Measurements from ENCODE around the gene CHRNA9. TPM values are rescaled to one million over a fixed set of nuclear protein-coding genes. Genes with fewer than 3 reads are reported as not detected.
"Not testable (repeated sequence)": the region's sequence is repeated elsewhere in the genome, so short reads cannot be mapped to it uniquely, and the experiment has no call there.

The CHRNA9 gene
- total RNA-seq = under 1 TPM in 1 of 2 donors, not detected in 1; 0.10 TPM
- under 1 TPM; 0.17 to 0.19 TPM for polyA plus RNA-seq (ENCODE audit: insufficient read length in 2 of 2)
- long read RNA-seq, donor 1 = 0 reads
- long read RNA-seq, donor 2 = 0 reads
- long read RNA-seq, donor 3 = 0 reads
- long read RNA-seq, donor 4 = 0 reads

GRCh38 chr4:40334591-40335524, at the start of gene CHRNA9:
TSS of gene CHRNA9 (plus strand) at chr4:40335333. CDS start at chr4:40335468, 135 bp downstream.
- Histone ChIP-seq H3K27me3 (ENCODE audit: control insufficient read depth, insufficient read depth, low read length) (no peaks in the 10 kb centered on the region), H3K4me3 (ENCODE audit: low read depth, low read length) (no peak within 1 kb of the TSS), H3K4me1 (ENCODE audit: control insufficient read depth, insufficient read depth, low read length) (no peaks in the 10 kb centered on the region), H3K36me3 (ENCODE audit: control insufficient read depth, insufficient read depth, low read length) (no peaks in the 10 kb centered on the region), H3K27ac (ENCODE audit: low read depth, low read length) (no peak within 1 kb of the TSS), H3K9me3 (ENCODE audit: control insufficient read depth, insufficient read depth, low read length) (no peaks in the 10 kb centered on the region)
- WGBS (ENCODE audit: insufficient coverage) = 56% methylated on average over 9 of the region's 12 CpGs
- DNase-seq (ENCODE audit: low read depth in 4 of 6, low spot score in 6 of 6) = no peak

- DNase-seq (ENCODE audit: low read depth in 4 of 6, low spot score in 6 of 6) = peak in 4 of 6 donors; percentile 26 to 59 (median 44)
- Histone ChIP-seq H3K27ac (ENCODE audit: low read depth, low read length) (no peak overlapping the region), H3K4me1 (ENCODE audit: control insufficient read depth, insufficient read depth, low read length) (peaks cover 4% of the 10 kb centered on the region), H3K4me3 (ENCODE audit: low read depth, low read length) (no peak overlapping the region), H3K36me3 (ENCODE audit: control insufficient read depth, insufficient read depth, low read length) (no peaks in the 10 kb centered on the region), H3K27me3 (ENCODE audit: control insufficient read depth, insufficient read depth, low read length) (no peaks in the 10 kb centered on the region), H3K9me3 (ENCODE audit: control insufficient read depth, insufficient read depth, low read length) (no peaks in the 10 kb centered on the region)
- WGBS (ENCODE audit: insufficient coverage) = 27% methylated on average over 5 of the region's 5 CpGs
These were observed 49.4 kb upstream of the CHRNA9 start for GRCh38 chr4:40285692-40286091.

- Histone ChIP-seq H3K27me3 (ENCODE audit: control insufficient read depth, insufficient read depth, low read length) (no peaks in the 10 kb centered on the region), H3K4me3 (ENCODE audit: low read depth, low read length) (no peak overlapping the region), H3K27ac (ENCODE audit: low read depth, low read length) (no peak overlapping the region), H3K9me3 (ENCODE audit: control insufficient read depth, insufficient read depth, low read length) (no peaks in the 10 kb centered on the region), H3K4me1 (ENCODE audit: control insufficient read depth, insufficient read depth, low read length) (peaks cover 4% of the 10 kb centered on the region), H3K36me3 (ENCODE audit: control insufficient read depth, insufficient read depth, low read length) (no peaks in the 10 kb centered on the region)
- WGBS (ENCODE audit: insufficient coverage) = 100% methylated on average over 1 of the region's 8 CpGs
- DNase-seq (ENCODE audit: low read depth in 4 of 6, low spot score in 6 of 6) = no peak
These were observed 46.6 kb upstream of the CHRNA9 start for GRCh38 chr4:40288566-40288965.

GRCh38 chr4:40289366-40290188, 45.6 kb upstream of the CHRNA9 start:
- Histone ChIP-seq H3K4me3 (ENCODE audit: low read depth, low read length) (no peak overlapping the region), H3K36me3 (ENCODE audit: control insufficient read depth, insufficient read depth, low read length) (no peaks in the 10 kb centered on the region), H3K27ac (ENCODE audit: low read depth, low read length) (no peak overlapping the region), H3K4me1 (ENCODE audit: control insufficient read depth, insufficient read depth, low read length) (peaks cover 4% of the 10 kb centered on the region), H3K27me3 (ENCODE audit: control insufficient read depth, insufficient read depth, low read length) (no peaks in the 10 kb centered on the region), H3K9me3 (ENCODE audit: control insufficient read depth, insufficient read depth, low read length) (no peaks in the 10 kb centered on the region)
- DNase-seq (ENCODE audit: low read depth in 4 of 6, low spot score in 6 of 6) = no peak
- 63% methylated on average over 5 of the region's 7 CpGs for WGBS (ENCODE audit: insufficient coverage)

GRCh38 chr4:40290611-40291186, 44.4 kb upstream of the CHRNA9 start:
- not testable (repeated sequence) for H3K4me1 ChIP-seq (ENCODE audit: control insufficient read depth, insufficient read depth, low read length)
- WGBS (ENCODE audit: insufficient coverage) = 80% methylated on average over 1 of the region's 2 CpGs

GRCh38 chr4:40292313-40292759, 42.8 kb upstream of the CHRNA9 start:
- Histone ChIP-seq H3K36me3 (ENCODE audit: control insufficient read depth, insufficient read depth, low read length) (no peaks in the 10 kb centered on the region), H3K9me3 (ENCODE audit: control insufficient read depth, insufficient read depth, low read length) (peaks cover 3% of the 10 kb centered on the region), H3K4me3 (ENCODE audit: low read depth, low read length) (no peak overlapping the region), H3K27me3 (ENCODE audit: control insufficient read depth, insufficient read depth, low read length) (no peaks in the 10 kb centered on the region), H3K4me1 (ENCODE audit: control insufficient read depth, insufficient read depth, low read length) (no peaks in the 10 kb centered on the region), H3K27ac (ENCODE audit: low read depth, low read length) (no peak overlapping the region)
- no peak for DNase-seq (ENCODE audit: low read depth in 4 of 6, low spot score in 6 of 6)
- WGBS (ENCODE audit: insufficient coverage) = no CpG with 5 or more reads among the region's 2 CpGs

More at GRCh38 chr4:40290611-40291186, 44.4 kb upstream of the CHRNA9 start:
- not testable (repeated sequence) for H3K27ac ChIP-seq (ENCODE audit: low read depth, low read length); H3K4me3 ChIP-seq (ENCODE audit: low read depth, low read length); H3K36me3 ChIP-seq (ENCODE audit: control insufficient read depth, insufficient read depth, low read length); H3K9me3 ChIP-seq (ENCODE audit: control insufficient read depth, insufficient read depth, low read length); H3K27me3 ChIP-seq (ENCODE audit: control insufficient read depth, insufficient read depth, low read length); DNase-seq (ENCODE audit: low read depth in 4 of 6, low spot score in 6 of 6)

- Histone ChIP-seq H3K36me3 (ENCODE audit: control insufficient read depth, insufficient read depth, low read length) (no peaks in the 10 kb centered on the region), H3K4me3 (ENCODE audit: low read depth, low read length) (no peak overlapping the region), H3K27me3 (ENCODE audit: control insufficient read depth, insufficient read depth, low read length) (no peaks in the 10 kb centered on the region), H3K9me3 (ENCODE audit: control insufficient read depth, insufficient read depth, low read length) (peaks cover 3% of the 10 kb centered on the region), H3K27ac (ENCODE audit: low read depth, low read length) (no peak overlapping the region), H3K4me1 (ENCODE audit: control insufficient read depth, insufficient read depth, low read length) (no peaks in the 10 kb centered on the region)
- no peak for DNase-seq (ENCODE audit: low read depth in 4 of 6, low spot score in 6 of 6)
- WGBS (ENCODE audit: insufficient coverage) = 89% methylated on average over 1 of the region's 1 CpG
These were observed 40.8 kb upstream of the CHRNA9 start for GRCh38 chr4:40294339-40294738.

- not testable (repeated sequence) for DNase-seq (ENCODE audit: low read depth in 4 of 6, low spot score in 6 of 6); H3K27me3 ChIP-seq (ENCODE audit: control insufficient read depth, insufficient read depth, low read length); H3K27ac ChIP-seq (ENCODE audit: low read depth, low read length); H3K4me1 ChIP-seq (ENCODE audit: control insufficient read depth, insufficient read depth, low read length); H3K36me3 ChIP-seq (ENCODE audit: control insufficient read depth, insufficient read depth, low read length); H3K4me3 ChIP-seq (ENCODE audit: low read depth, low read length); H3K9me3 ChIP-seq (ENCODE audit: control insufficient read depth, insufficient read depth, low read length)
These were observed 40.1 kb upstream of the CHRNA9 start for GRCh38 chr4:40295030-40295429.

- no peak overlapping the region for H3K4me3 ChIP-seq (ENCODE audit: low read depth, low read length)
- no peaks in the 10 kb centered on the region for H3K27me3 ChIP-seq (ENCODE audit: control insufficient read depth, insufficient read depth, low read length)
- no peak overlapping the region for H3K27ac ChIP-seq (ENCODE audit: low read depth, low read length)
- H3K9me3 ChIP-seq (ENCODE audit: control insufficient read depth, insufficient read depth, low read length) = peaks cover 3% of the 10 kb centered on the region
- no peak for DNase-seq (ENCODE audit: low read depth in 4 of 6, low spot score in 6 of 6)
- 98% methylated on average over 4 of the region's 4 CpGs for WGBS (ENCODE audit: insufficient coverage)
- H3K4me1 ChIP-seq (ENCODE audit: control insufficient read depth, insufficient read depth, low read length) = no peaks in the 10 kb centered on the region
- no peaks in the 10 kb centered on the region for H3K36me3 ChIP-seq (ENCODE audit: control insufficient read depth, insufficient read depth, low read length)
These were observed 39.6 kb upstream of the CHRNA9 start for GRCh38 chr4:40295572-40295971.
